ENCODE results near the gene LIPE. TPM values are rescaled to one million over a fixed set of nuclear protein-coding genes. Genes with fewer than 3 reads are reported as not detected.

LIPE gene
- polyA plus RNA-seq, 1 donor (not counting 4 experiments of a cell fraction or from before 2014, with no cell fraction given) = 6.1 TPM

GRCh38 chr19:42392165-42392564, 35.0 kb downstream of the LIPE start:
- Histone ChIP-seq H3K4me1 (ENCODE audit: control insufficient read depth, extremely low read depth, insufficient read depth, low read length) (peaks cover 12% of the 10 kb centered on the region), H3K9me3 (ENCODE audit: control insufficient read depth, low read depth, low read length) (no peaks in the 10 kb centered on the region), H3K9ac (ENCODE audit: control insufficient read depth, extremely low read depth, insufficient read depth, low read length) (no peak overlapping the region), H3K36me3 (ENCODE audit: control insufficient read depth in 2 of 2, extremely low read depth in 1 of 2, insufficient read depth in 2 of 2, low read length in 2 of 2) (no peaks in the 10 kb centered on the region), H3K9me1 (ENCODE audit: control insufficient read depth, extremely low read depth, insufficient read depth, low read length) (peaks cover 5% of the 10 kb centered on the region), H4K20me1 (ENCODE audit: control insufficient read depth, extremely low read depth, insufficient read depth, low read length) (no peaks in the 10 kb centered on the region), H3K27ac (ENCODE audit: control insufficient read depth, insufficient read depth, low read length) (no peak overlapping the region), H2AFZ (ENCODE audit: control insufficient read depth, low read length) (no peak overlapping the region), H3K27me3 (ENCODE audit: control insufficient read depth, extremely low read depth, insufficient read depth, low read length) (peaks cover 30% of the 10 kb centered on the region), H3K4me3 (ENCODE audit: control insufficient read depth in 2 of 3, extremely low read depth in 1 of 3, insufficient read depth in 2 of 3, low read depth in 1 of 3, low read length in 3 of 3) (no peak overlapping the region), H3K4me2 (ENCODE audit: control insufficient read depth, extremely low read depth, insufficient read depth, low read depth, low read length) (no peak overlapping the region), H3K79me2 (ENCODE audit: control insufficient read depth, insufficient read depth, low read length) (no peaks in the 10 kb centered on the region)
- DNase-seq (ENCODE audit: low read depth, low spot score) = no peak
- no peak for FAIRE-seq
- dilution Hi-C loops (cut with MboI; ENCODE audit: extremely low pct_ligation_motif_present, low sequenced_read_pairs) = no loop called here
- TF ChIP-seq CTCF (optimal IDR thresholded peaks at IDR 0.05 in 1 of 3, IDR thresholded peaks at IDR 0.05 in 1 of 3, conservative IDR thresholded peaks at IDR 0.05 in 1 of 3; ENCODE audit: extremely low read depth in 1 of 3, insufficient read depth in 2 of 3, low read length in 3 of 3) = no peak
- TF ChIP-seq EZH2 (IDR thresholded peaks at IDR 0.05; ENCODE audit: low read length) = no peak

- Histone ChIP-seq H3K36me3 (ENCODE audit: control insufficient read depth in 2 of 2, extremely low read depth in 1 of 2, insufficient read depth in 2 of 2, low read length in 2 of 2) (no peaks in the 10 kb centered on the region), H4K20me1 (ENCODE audit: control insufficient read depth, extremely low read depth, insufficient read depth, low read length) (no peaks in the 10 kb centered on the region), H3K9me1 (ENCODE audit: control insufficient read depth, extremely low read depth, insufficient read depth, low read length) (no peaks in the 10 kb centered on the region), H3K27me3 (ENCODE audit: control insufficient read depth, extremely low read depth, insufficient read depth, low read length) (peaks cover 30% of the 10 kb centered on the region), H3K4me2 (ENCODE audit: control insufficient read depth, extremely low read depth, insufficient read depth, low read depth, low read length) (no peak within 1 kb of the TSS), H3K79me2 (ENCODE audit: control insufficient read depth, insufficient read depth, low read length) (no peaks in the 10 kb centered on the region), H3K4me3 (ENCODE audit: control insufficient read depth in 2 of 3, extremely low read depth in 1 of 3, insufficient read depth in 2 of 3, low read depth in 1 of 3, low read length in 3 of 3) (no peak within 1 kb of the TSS), H3K27ac (ENCODE audit: control insufficient read depth, insufficient read depth, low read length) (no peak within 1 kb of the TSS), H3K4me1 (ENCODE audit: control insufficient read depth, extremely low read depth, insufficient read depth, low read length) (peaks cover 6% of the 10 kb centered on the region), H3K9me3 (ENCODE audit: control insufficient read depth, low read depth, low read length) (no peaks in the 10 kb centered on the region), H2AFZ (ENCODE audit: control insufficient read depth, low read length) (no peak within 1 kb of the TSS), H3K9ac (ENCODE audit: control insufficient read depth, extremely low read depth, insufficient read depth, low read length) (no peak within 1 kb of the TSS)
- FAIRE-seq = no peak
- TF ChIP-seq CTCF (optimal IDR thresholded peaks at IDR 0.05 in 1 of 3, IDR thresholded peaks at IDR 0.05 in 1 of 3, conservative IDR thresholded peaks at IDR 0.05 in 1 of 3; ENCODE audit: extremely low read depth in 1 of 3, insufficient read depth in 2 of 3, low read length in 3 of 3) (no peak), EZH2 (IDR thresholded peaks at IDR 0.05; ENCODE audit: low read length) (peak; percentile 60)
- no peak for DNase-seq (ENCODE audit: low read depth, low spot score)
- dilution Hi-C loops (cut with MboI; ENCODE audit: extremely low pct_ligation_motif_present, low sequenced_read_pairs) = no loop called here
Measured at GRCh38 chr19:42389899-42390298, 37.3 kb downstream of the LIPE start, which contains the start of gene CNFN. Gene CNFN (minus strand): TSS chr19:42390297. CDS start chr19:42389037, 1,260 bp downstream.

Measured in keratinocyte (primary cell).